ENCODE results near the gene ACSF3. TPM values are rescaled to one million over a fixed set of nuclear protein-coding genes. Genes with fewer than 3 reads are reported as not detected.

The ACSF3 gene
- 10 to 100 TPM; 17.6 to 27.6 (median 21.6) TPM for total RNA-seq

DNA sequence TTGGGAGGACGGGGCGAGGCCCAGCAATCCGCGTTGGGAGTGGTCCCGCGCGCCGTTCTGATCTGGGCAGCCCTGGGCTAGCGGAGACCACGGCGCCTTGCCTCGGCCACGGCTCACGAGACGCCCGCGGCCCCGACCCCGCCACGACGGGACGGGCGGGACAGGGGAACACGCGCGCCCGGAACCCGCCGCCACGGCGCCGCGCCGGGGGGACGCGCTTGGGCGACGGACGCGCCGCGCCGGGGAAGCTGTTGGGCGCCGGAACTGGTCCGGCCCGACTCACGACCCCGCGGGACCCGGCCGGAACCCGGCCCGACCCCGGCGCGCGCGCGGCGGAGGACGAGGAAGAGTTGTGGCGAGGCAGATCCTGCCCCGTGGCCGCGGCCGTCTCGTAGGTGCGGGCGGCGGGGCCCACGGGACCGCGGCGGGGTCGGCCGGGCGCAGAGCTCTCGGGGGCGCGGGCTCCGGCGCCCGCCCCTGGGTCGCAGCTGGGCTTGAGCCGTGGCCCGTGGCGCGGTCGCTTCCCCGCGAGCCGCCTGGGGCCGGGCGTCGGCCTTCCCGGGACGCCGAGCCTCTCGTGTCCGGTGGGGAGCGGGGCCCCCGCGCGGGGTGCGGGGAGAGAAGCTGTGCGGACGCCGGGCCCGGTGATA lies at the start of gene ACSF3:
TSS of gene ACSF3 (plus strand) at position 251 of the 650 bp plus-strand sequence. CDS start 6,830 bp downstream, outside the sequence.
- ATAC-seq (ENCODE audit: low FRiP score) (peak; percentile 88), DNase-seq (ENCODE audit: low spot score) (no peak)
- TF ChIP-seq, protein P1, sequence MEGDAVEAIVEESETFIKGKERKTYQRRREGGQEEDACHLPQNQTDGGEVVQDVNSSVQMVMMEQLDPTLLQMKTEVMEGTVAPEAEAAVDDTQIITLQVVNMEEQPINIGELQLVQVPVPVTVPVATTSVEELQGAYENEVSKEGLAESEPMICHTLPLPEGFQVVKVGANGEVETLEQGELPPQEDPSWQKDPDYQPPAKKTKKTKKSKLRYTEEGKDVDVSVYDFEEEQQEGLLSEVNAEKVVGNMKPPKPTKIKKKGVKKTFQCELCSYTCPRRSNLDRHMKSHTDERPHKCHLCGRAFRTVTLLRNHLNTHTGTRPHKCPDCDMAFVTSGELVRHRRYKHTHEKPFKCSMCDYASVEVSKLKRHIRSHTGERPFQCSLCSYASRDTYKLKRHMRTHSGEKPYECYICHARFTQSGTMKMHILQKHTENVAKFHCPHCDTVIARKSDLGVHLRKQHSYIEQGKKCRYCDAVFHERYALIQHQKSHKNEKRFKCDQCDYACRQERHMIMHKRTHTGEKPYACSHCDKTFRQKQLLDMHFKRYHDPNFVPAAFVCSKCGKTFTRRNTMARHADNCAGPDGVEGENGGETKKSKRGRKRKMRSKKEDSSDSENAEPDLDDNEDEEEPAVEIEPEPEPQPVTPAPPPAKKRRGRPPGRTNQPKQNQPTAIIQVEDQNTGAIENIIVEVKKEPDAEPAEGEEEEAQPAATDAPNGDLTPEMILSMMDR (IDR thresholded peaks at IDR 0.05) = no peak

DNA sequence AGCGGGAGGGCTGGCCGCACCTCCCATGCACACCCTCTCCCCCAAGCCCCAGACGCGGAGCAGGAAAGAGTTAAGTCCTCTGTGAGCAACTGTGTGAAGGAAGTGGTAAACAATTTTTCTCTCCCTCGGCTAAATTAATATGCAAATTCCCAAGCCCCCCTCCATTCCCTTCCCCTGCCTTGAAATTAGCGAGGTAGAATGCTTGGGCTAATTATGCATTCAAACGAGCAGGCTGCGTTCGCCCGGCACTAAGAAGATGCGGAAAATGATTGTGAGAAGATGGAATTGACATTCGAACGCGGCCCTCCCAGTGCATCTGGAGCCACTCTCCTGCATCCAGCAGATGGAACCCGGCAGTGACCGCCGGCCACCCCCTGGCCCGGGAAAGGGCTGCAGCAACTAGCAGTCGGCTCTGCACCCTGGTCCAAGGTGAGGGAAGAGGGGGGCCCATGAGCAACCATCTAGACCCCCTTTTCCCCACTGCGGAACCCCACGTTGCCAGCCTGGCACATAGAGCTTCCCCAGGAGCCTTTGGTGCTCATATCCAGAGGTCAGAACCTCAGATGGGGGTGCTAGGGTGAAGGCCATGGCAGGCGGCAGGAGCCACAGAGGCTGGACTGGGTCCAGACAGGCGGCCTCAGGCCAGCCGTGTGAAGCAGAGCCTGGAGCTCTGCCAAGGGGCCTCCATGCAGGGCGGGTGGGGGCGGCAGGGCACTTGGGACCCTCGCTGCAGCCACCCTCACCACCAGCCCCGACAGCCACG lies 49.1 kb upstream of the ACSF3 start:
- ATAC-seq (ENCODE audit: low FRiP score) = no peak
- TF ChIP-seq, protein P1 (IDR thresholded peaks at IDR 0.05) = no peak
- DNase-seq (ENCODE audit: low spot score) = no peak

DNA sequence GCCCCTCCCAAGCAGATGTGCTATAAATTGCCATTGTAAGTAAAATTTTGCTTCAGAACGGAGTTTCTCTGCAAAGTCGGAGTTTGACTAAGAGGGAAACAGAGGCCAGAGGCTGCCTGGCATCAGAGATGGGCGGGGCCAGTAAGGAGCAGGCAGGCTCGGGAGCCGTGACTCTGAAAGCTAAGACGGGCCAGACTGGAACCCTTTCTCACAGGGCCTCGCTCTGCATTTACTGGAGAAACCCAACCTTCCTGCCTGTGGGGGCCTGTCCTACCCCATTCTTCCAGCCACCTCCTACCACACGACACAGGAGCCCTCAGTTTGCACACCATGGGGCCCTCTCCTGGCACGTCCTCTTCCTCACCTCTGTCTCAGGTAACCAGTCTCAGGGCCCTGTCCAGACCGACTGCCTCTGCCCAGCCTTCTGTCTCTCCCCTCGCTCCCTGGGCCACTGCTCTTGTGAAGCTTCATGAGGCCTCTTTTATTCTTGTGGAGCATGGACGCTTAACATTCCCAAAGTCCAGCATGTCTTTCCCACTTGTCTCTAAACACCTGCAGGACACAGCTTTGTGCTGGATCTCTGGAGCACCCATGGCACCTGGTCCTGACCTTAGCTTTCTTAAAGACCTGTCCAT lies 48.4 kb upstream of the ACSF3 start:
- TF ChIP-seq, protein P1 (IDR thresholded peaks at IDR 0.05) = no peak
- DNase-seq (ENCODE audit: low spot score) = no peak
- no peak for ATAC-seq (ENCODE audit: low FRiP score)

DNA sequence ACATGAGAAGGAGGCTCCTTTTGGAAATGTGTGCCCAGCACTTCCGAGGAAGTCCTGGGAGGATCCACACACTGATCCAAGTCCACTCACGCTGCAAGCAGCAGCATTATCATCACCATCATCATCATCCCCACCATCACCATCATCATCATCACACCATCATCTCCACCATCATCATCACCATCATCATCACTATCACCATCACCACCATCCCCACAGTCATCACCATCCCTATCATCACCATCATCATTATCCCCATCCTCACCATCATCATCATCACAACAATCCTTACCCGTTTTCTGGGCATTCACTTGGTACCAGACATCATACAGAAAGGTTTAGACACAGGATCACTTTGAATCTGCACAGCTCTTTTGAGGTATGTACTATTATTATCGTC lies 47.8 kb upstream of the ACSF3 start:
- TF ChIP-seq, protein P1 (IDR thresholded peaks at IDR 0.05) = no peak

DNA sequence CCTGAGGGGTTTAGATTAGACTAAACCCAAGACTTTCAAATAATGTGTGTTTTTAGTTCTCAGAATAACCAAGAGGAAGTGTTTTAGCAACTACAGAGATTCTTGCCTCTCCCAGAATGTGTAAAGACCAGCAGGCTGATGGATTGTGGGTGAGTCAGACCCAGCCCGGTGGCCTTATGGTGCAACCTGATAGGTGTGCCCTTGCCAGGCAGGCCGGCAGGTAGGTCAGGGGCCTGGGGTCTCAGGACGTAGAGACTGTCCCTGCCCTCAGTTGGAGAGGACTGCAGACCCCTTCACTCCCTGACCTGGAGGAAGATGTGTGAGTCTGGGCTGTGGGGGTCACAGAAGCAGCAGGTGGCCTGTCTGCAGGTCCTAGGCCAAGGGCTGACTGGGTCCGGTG lies 47.2 kb upstream of the ACSF3 start:
- no peak for ATAC-seq (ENCODE audit: low FRiP score)
- TF ChIP-seq, protein P1 (IDR thresholded peaks at IDR 0.05) = no peak
- no peak for DNase-seq (ENCODE audit: low spot score)

More for the DNA sequence above, 47.8 kb upstream of the ACSF3 start:
- ATAC-seq (ENCODE audit: low FRiP score) (no peak), DNase-seq (ENCODE audit: low spot score) (no peak)

DNA sequence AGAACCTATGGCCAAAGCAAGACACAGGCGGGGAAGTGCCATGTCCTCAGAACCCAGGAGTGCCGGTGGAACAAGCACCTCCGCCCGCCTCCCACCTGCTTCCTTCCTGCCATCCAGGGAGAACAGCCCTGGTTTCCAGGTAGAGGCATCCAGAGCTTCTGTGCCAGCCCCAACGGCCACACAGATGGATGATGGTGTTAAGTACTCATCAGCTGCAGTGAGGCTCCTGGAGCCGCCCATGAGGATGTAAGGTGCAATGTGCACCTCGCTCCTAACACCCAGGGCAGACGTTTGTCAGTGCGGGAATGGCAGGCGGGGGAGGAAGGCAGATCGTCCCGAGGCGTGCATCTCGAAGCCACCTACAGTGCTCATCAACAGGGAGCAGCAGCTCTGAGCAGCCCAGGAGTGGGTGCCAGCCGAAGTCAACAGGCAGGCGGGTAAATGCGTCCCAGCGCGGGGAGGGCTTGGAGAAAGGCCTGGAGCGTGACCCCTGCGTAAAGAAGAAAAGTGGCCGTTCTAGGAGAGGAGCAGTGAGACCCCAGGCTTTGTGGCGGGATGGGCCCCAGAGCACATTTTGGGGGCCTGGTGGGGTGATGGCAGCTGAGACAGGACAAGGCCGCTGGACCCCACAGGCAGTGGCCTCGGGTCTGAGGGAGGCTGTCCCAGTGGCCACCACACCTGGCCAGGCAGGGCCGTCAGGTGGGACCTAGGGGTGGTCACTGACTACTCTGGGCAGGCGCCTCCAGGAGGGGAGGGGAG lies 46.1 kb upstream of the ACSF3 start:
- TF ChIP-seq, protein P1 (IDR thresholded peaks at IDR 0.05) = no peak
- ATAC-seq (ENCODE audit: low FRiP score) (no peak), DNase-seq (ENCODE audit: low spot score) (no peak)
